Measurements from ENCODE around the gene CHDH.

Gene CHDH

DNA sequence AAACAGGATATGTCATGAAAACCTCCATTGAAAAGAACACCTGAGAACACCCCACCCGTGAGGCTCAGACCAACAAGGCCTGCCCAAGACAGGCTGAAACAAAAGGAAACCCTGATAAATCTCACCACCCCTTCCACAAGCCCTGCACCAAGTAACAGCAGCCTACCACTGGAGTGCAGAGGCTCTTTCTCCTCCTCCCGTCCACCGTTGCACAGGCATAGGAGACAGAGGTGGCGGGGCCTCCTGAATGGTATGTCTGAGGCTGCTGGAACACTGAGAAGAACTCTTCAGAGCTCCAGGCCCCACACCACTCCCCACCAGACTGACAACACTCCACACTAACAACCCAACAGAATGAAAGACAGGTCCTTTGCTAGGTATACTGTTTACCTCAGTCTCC lies 21.4 kb downstream of the CHDH start:
- no peak for DNase-seq

- DNase-seq = no peak
Observed at GRCh38 chr3:53823956-53824657, 22.1 kb downstream of the CHDH start.

- DNase-seq = no peak
Observed at GRCh38 chr3:53823026-53823955, 22.9 kb downstream of the CHDH start.

DNA sequence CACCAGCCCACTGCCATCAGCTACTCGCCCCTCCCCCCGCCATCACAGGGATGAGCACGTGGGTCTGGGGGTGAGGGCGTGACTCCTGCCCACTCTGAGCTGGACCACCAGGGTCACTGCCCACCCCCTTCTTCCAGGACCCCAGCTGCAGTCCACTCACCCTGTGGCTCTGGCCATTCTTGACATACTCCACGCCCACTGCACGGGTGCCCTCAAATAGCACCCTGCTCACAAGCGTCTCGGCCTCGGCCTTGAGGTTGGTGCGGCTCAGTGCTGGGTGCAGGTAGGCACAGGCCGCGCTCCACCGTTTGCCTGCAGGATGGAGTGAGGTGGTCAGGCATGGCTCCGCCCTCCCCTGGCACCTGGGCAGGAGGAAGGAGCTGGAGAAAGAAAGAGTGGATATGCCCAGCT lies 23.9 kb downstream of the CHDH start:
- DNase-seq = no peak

- no peak for DNase-seq
Observed at GRCh38 chr3:53821631-53822121, 24.5 kb downstream of the CHDH start.

DNA sequence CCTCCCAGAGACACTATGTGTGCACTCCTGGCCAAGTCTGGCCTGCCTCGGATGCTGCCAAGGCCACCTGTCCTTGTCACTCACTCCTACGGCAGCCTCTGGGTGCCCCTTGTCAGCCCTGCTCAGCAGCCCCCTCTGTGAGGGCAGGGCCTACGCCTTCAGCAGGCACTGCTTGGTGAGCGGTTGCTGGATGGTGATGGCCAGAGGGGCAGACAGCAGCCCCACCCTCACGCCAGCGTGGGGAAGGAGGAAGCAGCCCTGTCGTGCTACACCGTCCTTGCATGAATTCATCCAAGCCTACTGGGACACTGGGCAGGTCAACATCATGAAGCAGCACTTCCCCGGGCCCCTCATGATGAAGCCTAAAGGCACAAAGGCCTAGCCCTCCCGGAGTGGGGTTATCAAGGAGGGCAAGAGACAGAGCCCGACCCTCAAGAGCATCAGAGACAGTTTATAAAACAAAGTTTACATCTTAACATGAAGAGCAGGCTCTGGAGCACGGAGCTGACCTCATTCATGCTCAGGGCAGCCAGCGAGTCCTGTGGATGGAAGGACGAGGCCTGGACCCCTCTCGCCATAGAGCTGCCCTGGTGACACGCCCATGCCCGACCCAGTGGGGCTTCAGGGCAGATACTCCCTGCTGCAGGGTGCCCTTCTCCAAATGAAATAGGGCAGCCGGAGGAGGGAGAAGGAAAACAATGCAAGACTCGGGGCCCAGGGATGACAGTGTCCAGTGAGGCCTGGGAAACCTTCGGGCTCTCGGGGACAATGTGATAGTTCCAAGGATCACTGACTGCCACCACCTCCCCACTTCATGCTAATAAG lies 25.3 kb downstream of the CHDH start:
- DNase-seq = no peak

DNA sequence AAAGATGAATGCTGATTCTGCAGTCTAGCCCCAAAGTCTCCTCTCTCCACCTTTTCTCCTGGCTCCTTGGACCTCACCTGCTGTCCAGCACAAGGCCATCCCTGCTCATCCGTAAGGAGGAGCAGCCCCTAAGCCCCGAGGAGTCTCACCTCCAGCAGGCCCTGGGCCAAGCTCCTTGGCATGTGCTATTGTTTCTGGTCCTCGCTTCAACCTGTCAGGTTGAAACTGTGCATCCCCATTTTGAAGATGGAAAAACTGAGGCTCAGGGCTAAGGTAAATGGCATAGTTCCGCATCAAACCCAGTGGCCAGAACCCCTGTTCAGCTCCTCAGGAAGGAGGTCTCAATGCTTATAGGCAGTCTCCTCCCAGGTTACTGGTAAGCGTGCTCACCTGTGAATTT lies 26.1 kb downstream of the CHDH start:
- no peak for DNase-seq

DNA sequence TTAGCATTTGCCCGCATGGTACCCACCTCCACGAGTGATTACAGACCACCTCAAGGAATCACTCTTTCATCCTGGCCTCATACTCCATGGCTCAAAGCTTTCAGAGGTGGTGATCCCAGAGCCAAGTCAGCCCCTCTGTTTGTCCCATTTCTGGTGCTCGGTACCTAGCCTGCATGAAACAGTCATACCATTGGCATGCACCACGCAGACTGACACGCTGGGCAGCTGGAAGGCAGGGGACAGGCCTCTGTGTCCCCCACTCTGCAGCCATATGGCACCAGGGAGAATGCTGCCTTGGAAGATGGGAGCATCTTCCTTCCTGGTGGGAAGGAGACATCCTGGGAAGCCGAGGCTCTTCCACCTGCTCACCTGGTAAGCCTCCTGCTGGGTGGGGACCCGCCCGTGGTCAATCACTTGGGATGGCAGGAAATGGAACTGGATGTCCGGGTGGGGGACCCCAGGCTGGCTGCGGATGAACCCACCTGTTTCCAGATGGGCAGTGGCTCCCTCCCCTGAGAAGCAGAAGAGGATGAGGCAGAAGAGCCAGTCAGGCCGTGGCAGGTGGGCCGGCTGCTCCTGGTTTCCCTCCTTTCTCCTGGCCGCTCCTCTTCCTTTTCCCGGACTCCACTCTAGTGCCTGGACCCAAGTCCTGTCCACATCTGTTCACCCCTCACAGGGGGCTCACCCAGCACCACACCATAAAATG lies 26.9 kb downstream of the CHDH start:
- DNase-seq = no peak

GRCh38 chr3:53818221-53819162 lies 27.7 kb downstream of the CHDH start:
- DNase-seq = no peak

GRCh38 chr3:53817809-53818208 lies 28.4 kb downstream of the CHDH start:
- DNase-seq = no peak

DNA sequence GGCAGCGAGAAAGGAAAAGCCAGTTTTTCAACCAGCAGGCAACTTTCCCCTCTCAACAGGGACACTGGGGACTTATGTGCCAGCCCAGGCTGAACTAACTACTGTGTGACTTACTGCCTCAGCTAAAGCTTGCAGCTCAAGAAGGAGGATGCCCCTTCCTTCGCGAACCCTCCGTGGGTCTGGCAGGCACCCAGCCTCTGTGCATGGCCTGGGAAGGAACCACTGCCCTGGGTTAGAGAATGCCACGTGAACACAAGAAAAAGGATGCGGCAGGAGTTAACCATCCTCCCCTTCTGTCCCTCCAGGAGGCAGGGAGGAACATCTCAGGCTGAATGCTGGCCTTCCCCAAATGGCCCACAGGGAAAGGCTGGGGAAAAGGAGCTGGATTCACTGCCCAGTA lies 29.0 kb downstream of the CHDH start:
- no peak for DNase-seq

- DNase-seq = no peak
Observed at GRCh38 chr3:53816425-53816824, 29.8 kb downstream of the CHDH start.

DNA sequence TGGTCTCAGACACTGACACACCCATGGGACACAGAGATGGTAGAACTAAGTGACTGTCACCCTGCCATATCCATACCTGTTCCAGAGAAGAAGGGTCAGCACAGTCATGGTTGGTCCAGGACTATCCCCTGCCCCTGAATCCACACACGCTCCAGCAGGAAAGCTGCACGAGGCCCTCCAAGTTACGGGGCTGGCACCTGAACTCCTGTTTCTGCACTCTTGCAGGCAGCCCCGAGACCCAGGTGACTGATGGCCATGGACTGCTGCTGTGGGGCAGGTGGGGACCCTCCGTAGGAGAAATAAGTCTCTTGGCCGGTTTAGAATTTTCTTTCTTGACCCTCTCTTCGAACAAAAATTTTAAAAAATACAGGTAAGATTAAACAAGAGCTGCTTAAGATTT lies 30.6 kb downstream of the CHDH start:
- no peak for DNase-seq

DNA sequence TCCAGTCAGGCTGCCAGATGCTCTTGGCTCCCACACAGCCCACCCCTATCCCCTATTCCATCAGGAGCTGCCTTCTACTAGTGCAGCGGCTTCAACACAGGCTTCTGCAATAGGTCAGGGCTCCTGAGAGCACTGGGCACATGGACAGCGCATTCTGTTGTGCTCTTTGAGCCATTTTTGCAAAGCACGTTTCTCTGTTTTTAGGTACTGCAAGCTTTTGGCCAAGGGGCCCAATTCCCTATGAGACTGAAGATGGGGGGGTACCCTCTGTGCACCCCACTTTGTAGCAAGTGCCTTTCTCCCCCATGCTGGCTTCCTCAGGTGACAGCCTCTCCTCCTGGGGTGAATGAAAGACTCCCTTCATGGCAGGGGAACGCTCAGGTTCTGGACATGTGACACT lies 31.2 kb downstream of the CHDH start:
- DNase-seq = no peak

GRCh38 chr3:53813876-53814275 lies 32.3 kb downstream of the CHDH start:
- DNase-seq = no peak

- no peak for DNase-seq
Observed at GRCh38 chr3:53813229-53813628, 33.0 kb downstream of the CHDH start.

- no peak for DNase-seq
Observed at GRCh38 chr3:53812434-53812833, 33.8 kb downstream of the CHDH start.

DNA sequence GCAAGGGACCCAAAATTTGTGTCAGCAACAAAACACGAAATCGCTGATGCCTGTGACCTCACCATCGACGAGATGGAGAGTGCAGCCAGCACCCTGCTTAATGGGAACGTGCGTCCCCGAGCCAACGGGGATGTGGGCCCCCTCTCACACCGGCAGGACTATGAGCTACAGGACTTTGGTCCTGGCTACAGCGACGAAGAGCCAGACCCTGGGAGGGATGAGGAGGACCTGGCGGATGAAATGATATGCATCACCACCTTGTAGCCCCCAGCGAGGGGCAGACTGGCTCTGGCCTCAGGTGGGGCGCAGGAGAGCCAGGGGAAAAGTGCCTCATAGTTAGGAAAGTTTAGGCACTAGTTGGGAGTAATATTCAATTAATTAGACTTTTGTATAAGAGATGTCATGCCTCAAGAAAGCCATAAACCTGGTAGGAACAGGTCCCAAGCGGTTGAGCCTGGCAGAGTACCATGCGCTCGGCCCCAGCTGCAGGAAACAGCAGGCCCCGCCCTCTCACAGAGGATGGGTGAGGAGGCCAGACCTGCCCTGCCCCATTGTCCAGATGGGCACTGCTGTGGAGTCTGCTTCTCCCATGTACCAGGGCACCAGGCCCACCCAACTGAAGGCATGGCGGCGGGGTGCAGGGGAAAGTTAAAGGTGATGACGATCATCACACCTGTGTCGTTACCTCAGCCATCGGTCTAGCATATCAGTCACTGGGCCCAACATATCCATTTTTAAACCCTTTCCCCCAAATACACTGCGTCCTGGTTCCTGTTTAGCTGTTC lies 34.9 kb downstream of the CHDH start:
- DNase-seq = no peak

DNA sequence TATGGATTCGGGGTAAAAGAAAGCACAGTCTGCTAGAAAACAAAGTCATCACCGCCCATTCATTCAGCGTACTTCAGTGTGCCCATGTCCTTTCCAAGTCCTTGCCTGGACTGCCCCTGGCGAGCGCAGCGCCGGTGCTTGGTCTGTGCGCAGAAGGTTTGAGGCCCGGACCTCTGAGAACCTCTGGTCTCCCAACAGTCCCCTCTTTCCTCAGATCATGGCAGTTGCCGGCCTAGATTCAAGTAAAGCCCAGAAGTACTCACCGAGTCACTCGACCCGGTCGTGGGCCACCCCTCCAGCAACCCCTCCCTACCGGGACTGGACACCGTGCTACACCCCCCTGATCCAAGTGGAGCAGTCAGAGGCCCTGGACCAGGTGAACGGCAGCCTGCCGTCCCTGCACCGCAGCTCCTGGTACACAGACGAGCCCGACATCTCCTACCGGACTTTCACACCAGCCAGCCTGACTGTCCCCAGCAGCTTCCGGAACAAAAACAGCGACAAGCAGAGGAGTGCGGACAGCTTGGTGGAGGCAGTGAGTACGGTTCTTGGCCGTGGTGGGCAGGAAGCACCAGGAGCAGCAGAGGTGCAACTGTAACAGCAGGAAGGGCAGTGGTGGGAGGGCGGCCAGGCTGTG lies 36.3 kb downstream of the CHDH start:
- no peak for DNase-seq

DNA sequence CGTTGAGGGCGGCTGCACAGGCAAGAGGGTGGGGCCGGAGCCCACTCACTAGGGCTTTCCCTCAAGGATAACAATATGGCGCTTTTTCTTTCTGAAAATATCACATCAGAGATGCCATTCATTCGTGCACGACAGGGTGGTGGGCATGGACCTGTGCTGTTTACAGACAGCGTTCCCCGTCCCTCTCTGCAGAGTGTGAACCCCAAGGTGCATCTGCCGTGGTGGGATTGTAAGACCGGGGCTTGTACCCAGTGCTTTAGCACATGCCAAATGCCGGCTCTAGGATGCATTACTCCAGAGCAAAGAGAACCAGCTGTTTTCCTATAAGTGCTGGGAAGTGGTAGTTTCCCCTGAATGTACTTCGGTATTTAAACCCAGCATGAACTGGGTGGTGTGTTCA lies 37.0 kb downstream of the CHDH start:
- no peak for DNase-seq
